ENCODE results near the gene HPF1. TPM values are rescaled to one million over a fixed set of nuclear protein-coding genes. Genes with fewer than 3 reads are reported as not detected.

Gene HPF1
- total RNA-seq, 1 donor from 2014 or later = 18.9 TPM

DNA sequence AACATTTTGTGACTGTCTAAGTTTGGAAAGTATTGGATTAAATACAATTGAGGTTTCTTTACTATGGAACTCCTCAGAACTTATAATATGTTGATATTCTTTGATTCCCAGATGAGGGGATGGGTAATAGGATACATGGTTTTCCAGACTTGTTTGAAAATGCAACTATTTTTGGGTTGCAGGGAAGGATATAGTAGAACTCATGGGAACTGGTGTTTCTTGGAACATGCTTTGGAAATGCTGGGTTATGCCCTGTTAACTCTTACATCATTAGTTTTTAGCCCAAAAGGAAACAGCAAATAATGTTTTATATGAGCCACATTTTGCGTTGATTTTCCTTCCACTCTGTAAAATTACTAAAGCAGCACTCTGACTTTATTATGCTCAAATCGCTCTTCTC lies 41.9 kb downstream of the HPF1 start:
- ATAC-seq (no peak), DNase-seq (no peak)
- TF ChIP-seq, protein P1, sequence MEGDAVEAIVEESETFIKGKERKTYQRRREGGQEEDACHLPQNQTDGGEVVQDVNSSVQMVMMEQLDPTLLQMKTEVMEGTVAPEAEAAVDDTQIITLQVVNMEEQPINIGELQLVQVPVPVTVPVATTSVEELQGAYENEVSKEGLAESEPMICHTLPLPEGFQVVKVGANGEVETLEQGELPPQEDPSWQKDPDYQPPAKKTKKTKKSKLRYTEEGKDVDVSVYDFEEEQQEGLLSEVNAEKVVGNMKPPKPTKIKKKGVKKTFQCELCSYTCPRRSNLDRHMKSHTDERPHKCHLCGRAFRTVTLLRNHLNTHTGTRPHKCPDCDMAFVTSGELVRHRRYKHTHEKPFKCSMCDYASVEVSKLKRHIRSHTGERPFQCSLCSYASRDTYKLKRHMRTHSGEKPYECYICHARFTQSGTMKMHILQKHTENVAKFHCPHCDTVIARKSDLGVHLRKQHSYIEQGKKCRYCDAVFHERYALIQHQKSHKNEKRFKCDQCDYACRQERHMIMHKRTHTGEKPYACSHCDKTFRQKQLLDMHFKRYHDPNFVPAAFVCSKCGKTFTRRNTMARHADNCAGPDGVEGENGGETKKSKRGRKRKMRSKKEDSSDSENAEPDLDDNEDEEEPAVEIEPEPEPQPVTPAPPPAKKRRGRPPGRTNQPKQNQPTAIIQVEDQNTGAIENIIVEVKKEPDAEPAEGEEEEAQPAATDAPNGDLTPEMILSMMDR (IDR thresholded peaks at IDR 0.05) = no peak
- Histone ChIP-seq H3K9me3 (no peaks in the 10 kb centered on the region), H3K27ac (no peak overlapping the region), H3K36me3 (peaks cover 34% of the 10 kb centered on the region), H3K4me3 (no peak overlapping the region), H3K4me1 (no peaks in the 10 kb centered on the region), H3K27me3 (no peaks in the 10 kb centered on the region)
- intact Hi-C loops (cut with DNase I) = no loop called here

DNA sequence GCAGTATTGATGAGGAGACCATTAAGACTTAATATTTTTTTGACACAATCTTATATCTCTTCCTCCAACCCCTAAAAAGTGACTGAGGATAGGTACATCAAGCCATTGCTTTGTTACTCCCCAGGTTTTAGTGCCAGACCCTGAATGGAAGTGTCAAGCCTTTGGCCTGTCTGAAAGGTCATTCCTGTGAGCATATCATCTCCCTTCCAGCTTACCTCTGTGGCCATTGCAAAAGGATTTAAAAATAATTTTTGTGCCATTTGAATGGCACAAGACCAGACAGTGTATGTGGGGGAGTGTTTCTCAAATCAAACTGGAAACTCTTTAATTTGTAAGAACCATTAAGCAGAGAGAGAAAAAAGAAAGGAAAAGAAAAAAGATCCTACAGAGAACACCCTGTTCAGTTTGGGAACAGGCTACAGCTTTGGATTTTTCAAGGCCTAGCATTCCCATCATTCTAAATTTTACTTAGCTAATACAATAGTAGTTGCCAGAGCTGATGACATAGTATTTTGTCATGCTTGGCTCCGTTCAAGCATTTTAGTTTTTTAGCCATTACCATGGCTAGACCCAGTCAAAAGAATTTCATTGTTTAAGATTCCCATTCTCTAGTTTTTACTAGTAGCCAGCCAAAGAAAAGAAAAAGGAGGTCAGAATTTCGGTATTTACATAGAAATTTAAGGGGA lies 49.6 kb downstream of the HPF1 start:
- Histone ChIP-seq H3K4me3 (no peak overlapping the region), H3K4me1 (no peaks in the 10 kb centered on the region), H3K27me3 (no peaks in the 10 kb centered on the region), H3K9me3 (no peaks in the 10 kb centered on the region), H3K27ac (no peak overlapping the region), H3K36me3 (peaks cover 10% of the 10 kb centered on the region)
- intact Hi-C loops (cut with DNase I) = no loop called here
- TF ChIP-seq, protein P1 (IDR thresholded peaks at IDR 0.05) = no peak
- no peak for DNase-seq
- no peak for ATAC-seq

DNA sequence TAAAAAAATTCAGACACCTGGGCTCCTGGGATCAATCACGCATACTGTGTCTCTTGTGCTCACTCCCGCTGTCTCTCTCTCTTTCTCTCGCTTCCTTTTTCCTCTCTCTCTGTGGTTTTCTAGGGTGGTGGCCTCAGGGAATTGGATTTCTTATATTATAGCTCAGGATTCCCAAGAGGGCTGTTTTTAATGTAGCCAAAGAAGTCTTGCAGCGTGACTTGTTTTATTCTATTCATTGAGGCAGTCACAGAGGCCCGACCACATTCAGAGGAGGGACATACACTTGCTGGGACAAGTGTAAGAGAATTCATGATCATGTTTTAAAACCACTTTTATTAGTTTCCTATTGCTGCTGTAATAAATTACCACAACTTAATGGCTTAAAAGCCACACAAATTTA lies 59.4 kb downstream of the HPF1 start:
- no peaks in the 10 kb centered on the region for H3K27me3 ChIP-seq
- no peaks in the 10 kb centered on the region for H3K9me3 ChIP-seq
- TF ChIP-seq, protein P1 (IDR thresholded peaks at IDR 0.05) = no peak
- H3K4me3 ChIP-seq = no peak overlapping the region
- intact Hi-C loops (cut with DNase I) = no loop called here
- H3K4me1 ChIP-seq = no peaks in the 10 kb centered on the region
- DNase-seq (no peak), ATAC-seq (no peak)
- H3K27ac ChIP-seq = no peak overlapping the region
- H3K36me3 ChIP-seq = peaks cover 44% of the 10 kb centered on the region

DNA sequence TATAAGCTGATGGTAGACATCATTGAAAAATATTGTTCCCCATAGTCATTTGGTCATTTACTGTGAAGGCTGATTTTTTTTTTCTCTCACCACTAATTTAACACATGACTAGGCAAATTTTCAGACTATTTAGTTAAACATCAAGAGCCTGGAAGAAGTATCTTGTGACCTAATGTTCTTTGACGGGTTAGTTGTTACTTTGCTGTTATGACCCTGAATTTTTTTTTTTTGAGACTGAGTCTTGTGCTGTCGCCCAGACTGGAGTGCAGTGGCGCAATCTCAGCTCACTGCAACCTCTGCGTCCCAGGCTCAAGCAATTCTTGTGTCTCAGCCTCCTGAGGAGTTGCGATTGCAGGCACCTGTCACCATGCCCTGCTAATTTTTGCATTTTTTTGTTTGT lies 67.0 kb downstream of the HPF1 start:
- H3K27ac ChIP-seq = no peak overlapping the region
- ATAC-seq (peak; percentile 43), DNase-seq (no peak)
- no peaks in the 10 kb centered on the region for H3K27me3 ChIP-seq
- peaks cover 25% of the 10 kb centered on the region for H3K36me3 ChIP-seq
- H3K9me3 ChIP-seq = no peaks in the 10 kb centered on the region
- H3K4me3 ChIP-seq = no peak overlapping the region
- intact Hi-C loops (cut with DNase I) = no loop called here
- TF ChIP-seq, protein P1 (IDR thresholded peaks at IDR 0.05) = no peak
- no peaks in the 10 kb centered on the region for H3K4me1 ChIP-seq

DNA sequence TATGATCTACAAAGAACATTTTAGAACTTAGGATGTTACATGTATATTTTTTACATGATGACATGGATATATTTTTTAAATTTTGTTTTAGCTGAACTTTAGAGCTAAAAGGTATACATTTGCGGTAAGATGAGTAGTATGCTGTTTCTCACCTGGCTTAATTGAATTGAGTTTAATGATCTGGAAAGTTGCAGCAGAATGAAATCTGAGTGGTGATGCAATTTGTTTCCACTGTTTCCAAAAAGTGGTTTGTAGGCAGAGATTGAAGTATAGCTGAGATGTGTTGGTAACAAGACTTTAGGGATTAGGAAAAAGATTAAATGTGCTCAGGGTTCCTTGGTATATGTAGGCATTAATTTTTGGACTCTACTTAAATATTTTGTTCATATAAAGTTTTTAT lies 68.1 kb downstream of the HPF1 start:
- no peaks in the 10 kb centered on the region for H3K27me3 ChIP-seq
- H3K4me3 ChIP-seq = no peak overlapping the region
- DNase-seq = no peak
- no peaks in the 10 kb centered on the region for H3K9me3 ChIP-seq
- ATAC-seq = no peak
- H3K36me3 ChIP-seq = peaks cover 25% of the 10 kb centered on the region
- intact Hi-C loops (cut with DNase I) = no loop called here
- TF ChIP-seq, protein P1 (IDR thresholded peaks at IDR 0.05) = no peak
- no peak overlapping the region for H3K27ac ChIP-seq
- H3K4me1 ChIP-seq = no peaks in the 10 kb centered on the region
